Right lobe of liver (tissue), 6 donors: ENCODE data around the gene MAP1B. TPM values are rescaled to one million over a fixed set of nuclear protein-coding genes. Genes with fewer than 3 reads are reported as not detected.

Experiments
- ATAC-seq, 4 donors: fragments of 200-7000 bp; cut with Tn5 transposase; one replicate each; pipeline ENCODE4 v1.9.1; 2020; ENCODE audit warnings: mild to moderate bottlenecking in 4 of 4, moderate library complexity in 4 of 4
- DNase-seq, 3 donors: peaks; one replicate each; pipeline ENCODE4 v3.0.0-alpha.2; 2020
- H3K27ac ChIP-seq, 3 donors: fragments of 200-600 bp; one replicate each; pipeline ENCODE4 v1.8.0; 2022
- H3K27me3 ChIP-seq, 2 donors: fragments of 200-600 bp; one replicate each; pipeline ENCODE4 v1.8.0; 2022
- H3K36me3 ChIP-seq, 4 donors: fragments of 200-600 bp; sonication (generic) in 1 of 4; one replicate each; pipeline versions ENCODE4 v1.5.1 to v1.8.0; 2017 to 2022; ENCODE audit warnings: control low read depth in 1 of 4
- H3K4me1 ChIP-seq, 4 donors: fragments of 200-600 bp; sonication (generic) in 1 of 4; one replicate each; pipeline versions ENCODE4 v1.5.1 to v1.8.0; 2017 to 2022; ENCODE audit warnings: control low read depth in 1 of 4
- H3K4me3 ChIP-seq, 3 donors: fragments of 200-600 bp; one replicate each; pipeline ENCODE4 v1.8.0; 2022
- H3K9me3 ChIP-seq, 4 donors: fragments of 200-600 bp; sonication (generic) in 1 of 4; one replicate each; pipeline versions ENCODE4 v1.5.1 to v1.8.0; 2017 to 2022; ENCODE audit warnings: control low read depth in 1 of 4
- CTCF ChIP-seq, 4 donors: fragments of 200-600 bp in 3 of 4; fragments of 450-650 bp in 1 of 4; IDR thresholded peaks; one replicate each; pipeline versions ENCODE4 v1.5.1 to v1.8.0; 2016 to 2022; ENCODE audit warnings: antibody characterized with exemption in 4 of 4, mild to moderate bottlenecking in 2 of 4
- POLR2A ChIP-seq: fragments of 450-650 bp; IDR thresholded peaks from one replicate; pipeline ENCODE4 v1.6.1; 2017; ENCODE audit warnings: antibody characterized with exemption, mild to moderate bottlenecking
- WGBS: methylation state at CpG from one replicate; pipeline ENCODE4 v1.1.6; 2018; ENCODE audit warnings: low coverage, low lambda C conversion rate; ENCODE audit not compliant: insufficient coverage; ENCODE audit errors: missing lambda C conversion rate; 5-methylcytosine and 5-hydroxymethylcytosine counted together
- intact Hi-C, 2 donors: fragments of 100-400 bp; cut with DNase I; formaldehyde crosslinking; loops; one replicate each; pipeline versions ENCODE4 v1.11.2 to v1.14.1; 2022
- total RNA-seq, 6 experiments: library from RNA; depleted of rRNA in 2 of 6; stranded (reverse); fragments of >200 nt in 2 of 6; fragmentation: NEBNext Ultra II Directional in 3 of 6; extraction: Animal tissue kit (Norgen Biotek cat#: 25700) in 3 of 6; gene quantifications; one replicate each; pipeline versions ENCODE4 v1.1.0 to v1.2.4, GENCODE V29; 2016 to 2023
- donor health status: DM: no; HTN: yes; CAD: no.
- donor health status: DM: no; HTN: no; CAD: no.
- donor health status: DM: no; HTN: no; CAD: no.
- donor health status: DM: no; HTN: yes; CAD: no.
- donor health status: DM: no; HTN: yes; CAD: no.

The MAP1B gene
- total RNA-seq, 6 experiments from 2014 or later = 2.4 to 14.0 (median 5.3) TPM

- intact Hi-C loops = no loop called here
- DNase-seq = no peak
- TF ChIP-seq POLR2A (no peak), CTCF (IDR thresholded peaks at IDR 0.05) (no peak)
- Histone ChIP-seq H3K36me3 (no peaks in the 10 kb centered on the region), H3K4me1 (no peaks in the 10 kb centered on the region), H3K4me3 (no peak overlapping the region), H3K9me3 (no peaks in the 10 kb centered on the region), H3K27ac (no peak overlapping the region), H3K27me3 (no peaks in the 10 kb centered on the region)
- WGBS = 74% methylated on average over 9 of the region's 9 CpGs
- ATAC-seq = no peak
Measured at GRCh38 chr5:72123764-72124376, 16.6 kb downstream of the MAP1B start.

GRCh38 chr5:72125271-72125940, 18.1 kb downstream of the MAP1B start:
- Histone ChIP-seq H3K4me3 (no peak overlapping the region), H3K27ac (no peak overlapping the region), H3K4me1 (no peaks in the 10 kb centered on the region), H3K27me3 (no peaks in the 10 kb centered on the region), H3K9me3 (no peaks in the 10 kb centered on the region), H3K36me3 (no peaks in the 10 kb centered on the region)
- DNase-seq (no peak), ATAC-seq (no peak)
- intact Hi-C loops = no loop called here
- WGBS = 55% methylated on average over 1 of the region's 1 CpG
- no peak for TF ChIP-seq CTCF (IDR thresholded peaks at IDR 0.05)
- no peak for TF ChIP-seq POLR2A

- intact Hi-C loops = no loop called here
- no peak for ATAC-seq
- no peak for TF ChIP-seq POLR2A
- TF ChIP-seq CTCF (IDR thresholded peaks at IDR 0.05) = no peak
- H3K27me3 ChIP-seq = no peaks in the 10 kb centered on the region
- H3K4me1 ChIP-seq = no peaks in the 10 kb centered on the region
- no peak overlapping the region for H3K4me3 ChIP-seq
- H3K27ac ChIP-seq = no peak overlapping the region
- DNase-seq = no peak
- no peaks in the 10 kb centered on the region for H3K9me3 ChIP-seq
- no peaks in the 10 kb centered on the region for H3K36me3 ChIP-seq
- 0% methylated on average over 1 of the region's 1 CpG for WGBS
Measured at GRCh38 chr5:72125941-72126620, 18.8 kb downstream of the MAP1B start.

- intact Hi-C loops = no loop called here
- WGBS = 85% methylated on average over 2 of the region's 2 CpGs
- no peaks in the 10 kb centered on the region for H3K36me3 ChIP-seq
- H3K27ac ChIP-seq = no peak overlapping the region
- TF ChIP-seq CTCF (IDR thresholded peaks at IDR 0.05) (no peak), POLR2A (no peak)
- H3K4me3 ChIP-seq = no peak overlapping the region
- no peaks in the 10 kb centered on the region for H3K4me1 ChIP-seq
- H3K9me3 ChIP-seq = no peaks in the 10 kb centered on the region
- DNase-seq (no peak), ATAC-seq (no peak)
- no peaks in the 10 kb centered on the region for H3K27me3 ChIP-seq
Measured at GRCh38 chr5:72126796-72127195, 19.5 kb downstream of the MAP1B start.
